ENCODE data around the gene ACSL3.
A peak's percentile ranks its signal among the peaks of the same experiment; 100 is the strongest.

Gene ACSL3

GRCh38 chr2:222860740-222861410, at the start of gene ACSL3:
ACSL3 (plus strand) TSS chr2:222861036; CDS start chr2:222908773, 47,737 bp downstream.
- peak; percentile 89 to 95 for DNase-seq (ENCODE audit: low spot score in 2 of 2)
- Histone ChIP-seq H3K4me3 (peak within 1 kb of the TSS; percentile 55), H3K36me3 (replicated peaks) (no peaks in the 10 kb centered on the region), H3K4me1 (peaks cover 25% of the 10 kb centered on the region), H3K9me3 (no peaks in the 10 kb centered on the region), H3K27me3 (ENCODE audit: low read depth) (peaks cover 7% of the 10 kb centered on the region; the same call in 1 of the 2 replicates)
- in situ Hi-C loops (cut with MboI; ENCODE audit: low sequenced_read_pairs), result no loop called here

- H3K4me1 ChIP-seq, result no peaks in the 10 kb centered on the region
- in situ Hi-C loops (cut with MboI; ENCODE audit: low sequenced_read_pairs), result no loop called here
- H3K9me3 ChIP-seq, result no peaks in the 10 kb centered on the region
- H3K4me3 ChIP-seq, result no peak overlapping the region
- no peak for DNase-seq (ENCODE audit: low spot score in 2 of 2)
- no peaks in the 10 kb centered on the region for H3K36me3 ChIP-seq (replicated peaks)
- H3K27me3 ChIP-seq (ENCODE audit: low read depth), result no peaks in the 10 kb centered on the region; the same call in 1 of the 2 replicates
Observed at GRCh38 chr2:222811828-222812227, 49.0 kb upstream of the ACSL3 start.

- DNase-seq (ENCODE audit: low spot score in 2 of 2), result no peak
- no peaks in the 10 kb centered on the region for H3K9me3 ChIP-seq
- no peak overlapping the region for H3K4me3 ChIP-seq
- in situ Hi-C loops (cut with MboI; ENCODE audit: low sequenced_read_pairs), result no loop called here
- H3K27me3 ChIP-seq (ENCODE audit: low read depth), result no peaks in the 10 kb centered on the region; the same call in 1 of the 2 replicates
- H3K36me3 ChIP-seq (replicated peaks), result no peaks in the 10 kb centered on the region
- no peaks in the 10 kb centered on the region for H3K4me1 ChIP-seq
Observed at GRCh38 chr2:222813177-222813843, 47.5 kb upstream of the ACSL3 start.

- in situ Hi-C loops (cut with MboI; ENCODE audit: low sequenced_read_pairs), result no loop called here
- Histone ChIP-seq H3K36me3 (replicated peaks) (no peaks in the 10 kb centered on the region), H3K9me3 (no peaks in the 10 kb centered on the region), H3K4me3 (no peak overlapping the region), H3K4me1 (no peaks in the 10 kb centered on the region), H3K27me3 (ENCODE audit: low read depth) (peaks cover 2% of the 10 kb centered on the region; the same call in 1 of the 2 replicates)
- no peak for DNase-seq (ENCODE audit: low spot score in 2 of 2)
Observed at GRCh38 chr2:222819722-222820333, 41.0 kb upstream of the ACSL3 start.

- Histone ChIP-seq H3K4me1 (no peaks in the 10 kb centered on the region), H3K27me3 (ENCODE audit: low read depth) (peaks cover 2% of the 10 kb centered on the region; the same call in 1 of the 2 replicates), H3K4me3 (no peak overlapping the region), H3K9me3 (no peaks in the 10 kb centered on the region), H3K36me3 (replicated peaks) (no peaks in the 10 kb centered on the region)
- in situ Hi-C loops (cut with MboI; ENCODE audit: low sequenced_read_pairs), result no loop called here
- DNase-seq (ENCODE audit: low spot score in 2 of 2), result no peak
Observed at GRCh38 chr2:222823183-222823930, 37.5 kb upstream of the ACSL3 start.

- Histone ChIP-seq H3K4me3 (no peak overlapping the region), H3K27me3 (ENCODE audit: low read depth) (peaks cover 2% of the 10 kb centered on the region; the same call in 1 of the 2 replicates), H3K4me1 (no peaks in the 10 kb centered on the region), H3K36me3 (replicated peaks) (no peaks in the 10 kb centered on the region), H3K9me3 (no peaks in the 10 kb centered on the region)
- DNase-seq (ENCODE audit: low spot score in 2 of 2), result peak in 1 of 2 experiments; percentile 69
- in situ Hi-C loops (cut with MboI; ENCODE audit: low sequenced_read_pairs), result no loop called here
Observed at GRCh38 chr2:222825031-222825430, 35.8 kb upstream of the ACSL3 start.

GRCh38 chr2:222827417-222827816, 33.4 kb upstream of the ACSL3 start:
- H3K4me3 ChIP-seq, result no peak overlapping the region
- in situ Hi-C loops (cut with MboI; ENCODE audit: low sequenced_read_pairs), result no loop called here

GRCh38 chr2:222828572-222828971, 32.3 kb upstream of the ACSL3 start:
- in situ Hi-C loops (cut with MboI; ENCODE audit: low sequenced_read_pairs), result no loop called here
- no peaks in the 10 kb centered on the region for H3K9me3 ChIP-seq
- H3K27me3 ChIP-seq (ENCODE audit: low read depth), result peaks cover 2% of the 10 kb centered on the region; the same call in 1 of the 2 replicates
- H3K4me1 ChIP-seq, result no peaks in the 10 kb centered on the region
- no peak overlapping the region for H3K4me3 ChIP-seq
- DNase-seq (ENCODE audit: low spot score in 2 of 2), result no peak
- H3K36me3 ChIP-seq (replicated peaks), result no peaks in the 10 kb centered on the region

More at GRCh38 chr2:222827417-222827816, 33.4 kb upstream of the ACSL3 start:
- H3K9me3 ChIP-seq, result no peaks in the 10 kb centered on the region
- no peaks in the 10 kb centered on the region for H3K4me1 ChIP-seq
- peaks cover 2% of the 10 kb centered on the region; the same call in 1 of the 2 replicates for H3K27me3 ChIP-seq (ENCODE audit: low read depth)
- H3K36me3 ChIP-seq (replicated peaks), result no peaks in the 10 kb centered on the region
- DNase-seq (ENCODE audit: low spot score in 2 of 2), result no peak

- H3K9me3 ChIP-seq, result no peaks in the 10 kb centered on the region
- no peak for DNase-seq (ENCODE audit: low spot score in 2 of 2)
- in situ Hi-C loops (cut with MboI; ENCODE audit: low sequenced_read_pairs), result no loop called here
- peaks cover 3% of the 10 kb centered on the region; the same call in 1 of the 2 replicates for H3K27me3 ChIP-seq (ENCODE audit: low read depth)
- H3K36me3 ChIP-seq (replicated peaks), result no peaks in the 10 kb centered on the region
- H3K4me3 ChIP-seq, result no peak overlapping the region
- H3K4me1 ChIP-seq, result no peaks in the 10 kb centered on the region
Observed at GRCh38 chr2:222830164-222830563, 30.7 kb upstream of the ACSL3 start.

- H3K36me3 ChIP-seq (replicated peaks), result no peaks in the 10 kb centered on the region
- no peak overlapping the region for H3K4me3 ChIP-seq
- H3K9me3 ChIP-seq, result no peaks in the 10 kb centered on the region
- in situ Hi-C loops (cut with MboI; ENCODE audit: low sequenced_read_pairs), result no loop called here
- no peak for DNase-seq (ENCODE audit: low spot score in 2 of 2)
- H3K4me1 ChIP-seq, result no peaks in the 10 kb centered on the region
- peaks cover 9% of the 10 kb centered on the region; the same call in 1 of the 2 replicates for H3K27me3 ChIP-seq (ENCODE audit: low read depth)
Observed at GRCh38 chr2:222833410-222833809, 27.4 kb upstream of the ACSL3 start.

- in situ Hi-C loops (cut with MboI; ENCODE audit: low sequenced_read_pairs), result no loop called here
- Histone ChIP-seq H3K36me3 (replicated peaks) (no peaks in the 10 kb centered on the region), H3K4me3 (no peak overlapping the region), H3K9me3 (no peaks in the 10 kb centered on the region), H3K27me3 (ENCODE audit: low read depth) (peaks cover 10% of the 10 kb centered on the region; the same call in 1 of the 2 replicates), H3K4me1 (no peaks in the 10 kb centered on the region)
- no peak for DNase-seq (ENCODE audit: low spot score in 2 of 2)
Observed at GRCh38 chr2:222835143-222835822, 25.6 kb upstream of the ACSL3 start.

- H3K9me3 ChIP-seq, result no peaks in the 10 kb centered on the region
- H3K36me3 ChIP-seq (replicated peaks), result no peaks in the 10 kb centered on the region
- H3K27me3 ChIP-seq (ENCODE audit: low read depth), result peaks cover 11% of the 10 kb centered on the region; the same call in 1 of the 2 replicates
- in situ Hi-C loops (cut with MboI; ENCODE audit: low sequenced_read_pairs), result no loop called here
- H3K4me1 ChIP-seq, result no peaks in the 10 kb centered on the region
- DNase-seq (ENCODE audit: low spot score in 2 of 2), result no peak
- H3K4me3 ChIP-seq, result no peak overlapping the region
Observed at GRCh38 chr2:222835823-222836151, 25.0 kb upstream of the ACSL3 start.

GRCh38 chr2:222837643-222838056, 23.2 kb upstream of the ACSL3 start:
- no peaks in the 10 kb centered on the region for H3K9me3 ChIP-seq
- H3K27me3 ChIP-seq (ENCODE audit: low read depth), result peaks cover 15% of the 10 kb centered on the region; the same call in 1 of the 2 replicates
- no peaks in the 10 kb centered on the region for H3K36me3 ChIP-seq (replicated peaks)
- DNase-seq (ENCODE audit: low spot score in 2 of 2), result no peak
- H3K4me1 ChIP-seq, result no peaks in the 10 kb centered on the region
- in situ Hi-C loops (cut with MboI; ENCODE audit: low sequenced_read_pairs), result no loop called here
- H3K4me3 ChIP-seq, result no peak overlapping the region
